HL-60 (cell line): ENCODE results near the gene RYR3.

Source experiments
- POLR2AphosphoS5 ChIP-seq: IDR thresholded peaks from 2 replicates; pipeline ENCODE4 v1.6.1; 2012; ENCODE audit warnings: low read depth
- TF ChIP-seq, protein P1 (sequence below): IDR thresholded peaks from one replicate; pipeline ENCODE4 v1.5.1; 2011; ENCODE audit warnings: low read length, control low read depth, inconsistent platforms; ENCODE audit not compliant: insufficient read depth
- TF ChIP-seq, protein P2 (sequence below): IDR thresholded peaks from 2 replicates; pipeline ENCODE4 v1.6.1; 2012; ENCODE audit warnings: low read depth; ENCODE audit not compliant: insufficient replicate concordance

DNA sequence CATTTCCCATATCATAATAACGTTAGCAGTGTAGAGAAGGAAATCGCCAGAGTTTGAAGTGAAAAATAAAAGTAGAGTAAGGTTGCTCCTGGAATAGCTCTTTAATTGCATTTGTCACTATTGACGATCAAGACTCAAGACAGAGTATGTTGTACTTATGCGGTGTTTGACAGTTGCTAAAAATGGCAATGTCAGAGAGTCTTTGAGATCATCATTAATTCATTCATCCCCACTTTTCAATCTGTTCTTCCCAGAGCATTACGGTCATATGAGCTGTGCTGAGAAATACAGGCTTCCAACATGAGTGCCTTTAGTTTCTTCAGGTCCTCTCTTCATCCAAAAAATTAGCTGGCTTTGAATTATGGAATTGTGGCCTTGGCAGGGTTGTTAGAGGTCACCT lies 483.7 kb downstream of the RYR3 start:
- TF ChIP-seq, protein P1, sequence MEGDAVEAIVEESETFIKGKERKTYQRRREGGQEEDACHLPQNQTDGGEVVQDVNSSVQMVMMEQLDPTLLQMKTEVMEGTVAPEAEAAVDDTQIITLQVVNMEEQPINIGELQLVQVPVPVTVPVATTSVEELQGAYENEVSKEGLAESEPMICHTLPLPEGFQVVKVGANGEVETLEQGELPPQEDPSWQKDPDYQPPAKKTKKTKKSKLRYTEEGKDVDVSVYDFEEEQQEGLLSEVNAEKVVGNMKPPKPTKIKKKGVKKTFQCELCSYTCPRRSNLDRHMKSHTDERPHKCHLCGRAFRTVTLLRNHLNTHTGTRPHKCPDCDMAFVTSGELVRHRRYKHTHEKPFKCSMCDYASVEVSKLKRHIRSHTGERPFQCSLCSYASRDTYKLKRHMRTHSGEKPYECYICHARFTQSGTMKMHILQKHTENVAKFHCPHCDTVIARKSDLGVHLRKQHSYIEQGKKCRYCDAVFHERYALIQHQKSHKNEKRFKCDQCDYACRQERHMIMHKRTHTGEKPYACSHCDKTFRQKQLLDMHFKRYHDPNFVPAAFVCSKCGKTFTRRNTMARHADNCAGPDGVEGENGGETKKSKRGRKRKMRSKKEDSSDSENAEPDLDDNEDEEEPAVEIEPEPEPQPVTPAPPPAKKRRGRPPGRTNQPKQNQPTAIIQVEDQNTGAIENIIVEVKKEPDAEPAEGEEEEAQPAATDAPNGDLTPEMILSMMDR: no peak
- no peak for TF ChIP-seq POLR2AphosphoS5
- TF ChIP-seq, protein P2, sequence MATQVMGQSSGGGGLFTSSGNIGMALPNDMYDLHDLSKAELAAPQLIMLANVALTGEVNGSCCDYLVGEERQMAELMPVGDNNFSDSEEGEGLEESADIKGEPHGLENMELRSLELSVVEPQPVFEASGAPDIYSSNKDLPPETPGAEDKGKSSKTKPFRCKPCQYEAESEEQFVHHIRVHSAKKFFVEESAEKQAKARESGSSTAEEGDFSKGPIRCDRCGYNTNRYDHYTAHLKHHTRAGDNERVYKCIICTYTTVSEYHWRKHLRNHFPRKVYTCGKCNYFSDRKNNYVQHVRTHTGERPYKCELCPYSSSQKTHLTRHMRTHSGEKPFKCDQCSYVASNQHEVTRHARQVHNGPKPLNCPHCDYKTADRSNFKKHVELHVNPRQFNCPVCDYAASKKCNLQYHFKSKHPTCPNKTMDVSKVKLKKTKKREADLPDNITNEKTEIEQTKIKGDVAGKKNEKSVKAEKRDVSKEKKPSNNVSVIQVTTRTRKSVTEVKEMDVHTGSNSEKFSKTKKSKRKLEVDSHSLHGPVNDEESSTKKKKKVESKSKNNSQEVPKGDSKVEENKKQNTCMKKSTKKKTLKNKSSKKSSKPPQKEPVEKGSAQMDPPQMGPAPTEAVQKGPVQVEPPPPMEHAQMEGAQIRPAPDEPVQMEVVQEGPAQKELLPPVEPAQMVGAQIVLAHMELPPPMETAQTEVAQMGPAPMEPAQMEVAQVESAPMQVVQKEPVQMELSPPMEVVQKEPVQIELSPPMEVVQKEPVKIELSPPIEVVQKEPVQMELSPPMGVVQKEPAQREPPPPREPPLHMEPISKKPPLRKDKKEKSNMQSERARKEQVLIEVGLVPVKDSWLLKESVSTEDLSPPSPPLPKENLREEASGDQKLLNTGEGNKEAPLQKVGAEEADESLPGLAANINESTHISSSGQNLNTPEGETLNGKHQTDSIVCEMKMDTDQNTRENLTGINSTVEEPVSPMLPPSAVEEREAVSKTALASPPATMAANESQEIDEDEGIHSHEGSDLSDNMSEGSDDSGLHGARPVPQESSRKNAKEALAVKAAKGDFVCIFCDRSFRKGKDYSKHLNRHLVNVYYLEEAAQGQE: no peak
